ENCODE data around the gene FURIN.

The FURIN gene

DNA sequence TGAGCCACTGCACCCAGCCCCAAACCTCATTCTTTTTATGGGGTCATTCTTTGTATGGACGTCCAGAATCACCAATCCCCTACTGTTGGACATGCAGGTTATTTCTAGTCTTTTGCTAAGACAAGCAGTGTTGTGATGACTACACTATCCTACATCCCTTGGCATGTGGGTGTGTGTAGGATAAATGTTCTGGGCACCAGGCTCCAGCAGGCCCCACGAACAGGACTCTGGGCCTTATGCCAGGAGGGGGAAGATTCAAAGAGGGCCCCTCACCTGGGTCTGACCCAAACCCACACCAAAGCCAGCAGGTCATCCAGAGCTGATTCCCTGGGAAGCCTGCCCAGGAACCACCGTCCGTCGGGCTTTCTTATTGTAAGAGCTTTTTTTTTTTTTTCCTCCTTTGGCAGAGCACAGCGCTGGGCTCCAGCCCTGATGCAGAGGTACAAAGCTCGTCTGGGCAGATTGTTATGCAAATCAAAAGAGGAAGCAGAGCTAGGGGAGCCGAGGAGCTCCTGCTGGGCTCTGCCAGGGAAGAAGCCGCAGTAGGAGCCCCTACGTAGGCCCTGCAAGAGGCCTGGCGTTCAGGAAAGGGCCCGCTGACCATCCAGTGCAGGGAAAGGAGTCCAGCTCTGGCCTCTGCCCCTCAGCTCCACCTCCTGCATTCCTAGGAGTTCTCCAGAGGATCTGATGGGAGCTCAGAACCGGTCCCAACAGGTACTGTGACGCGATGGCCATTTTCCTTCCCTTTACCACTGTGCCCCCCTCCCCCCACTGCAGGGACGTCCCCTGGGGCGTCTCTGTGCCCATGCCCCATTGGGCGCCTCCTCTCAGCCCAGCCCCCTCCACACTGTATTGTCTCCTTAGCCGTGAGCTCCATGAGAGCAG lies 29.0 kb upstream of the FURIN start:
- ATAC-seq = no peak; the same call in 2 of the 3 replicates
- TF ChIP-seq, protein P1, sequence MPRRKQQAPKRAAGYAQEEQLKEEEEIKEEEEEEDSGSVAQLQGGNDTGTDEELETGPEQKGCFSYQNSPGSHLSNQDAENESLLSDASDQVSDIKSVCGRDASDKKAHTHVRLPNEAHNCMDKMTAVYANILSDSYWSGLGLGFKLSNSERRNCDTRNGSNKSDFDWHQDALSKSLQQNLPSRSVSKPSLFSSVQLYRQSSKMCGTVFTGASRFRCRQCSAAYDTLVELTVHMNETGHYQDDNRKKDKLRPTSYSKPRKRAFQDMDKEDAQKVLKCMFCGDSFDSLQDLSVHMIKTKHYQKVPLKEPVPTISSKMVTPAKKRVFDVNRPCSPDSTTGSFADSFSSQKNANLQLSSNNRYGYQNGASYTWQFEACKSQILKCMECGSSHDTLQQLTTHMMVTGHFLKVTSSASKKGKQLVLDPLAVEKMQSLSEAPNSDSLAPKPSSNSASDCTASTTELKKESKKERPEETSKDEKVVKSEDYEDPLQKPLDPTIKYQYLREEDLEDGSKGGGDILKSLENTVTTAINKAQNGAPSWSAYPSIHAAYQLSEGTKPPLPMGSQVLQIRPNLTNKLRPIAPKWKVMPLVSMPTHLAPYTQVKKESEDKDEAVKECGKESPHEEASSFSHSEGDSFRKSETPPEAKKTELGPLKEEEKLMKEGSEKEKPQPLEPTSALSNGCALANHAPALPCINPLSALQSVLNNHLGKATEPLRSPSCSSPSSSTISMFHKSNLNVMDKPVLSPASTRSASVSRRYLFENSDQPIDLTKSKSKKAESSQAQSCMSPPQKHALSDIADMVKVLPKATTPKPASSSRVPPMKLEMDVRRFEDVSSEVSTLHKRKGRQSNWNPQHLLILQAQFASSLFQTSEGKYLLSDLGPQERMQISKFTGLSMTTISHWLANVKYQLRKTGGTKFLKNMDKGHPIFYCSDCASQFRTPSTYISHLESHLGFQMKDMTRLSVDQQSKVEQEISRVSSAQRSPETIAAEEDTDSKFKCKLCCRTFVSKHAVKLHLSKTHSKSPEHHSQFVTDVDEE (CRISPR knock-in tag; IDR thresholded peaks at IDR 0.05) = no peak
- TF ChIP-seq RARB (CRISPR knock-in tag; IDR thresholded peaks at IDR 0.05) (no peak), ESRRG (CRISPR knock-in tag; IDR thresholded peaks at IDR 0.05) (no peak), SNAI2 (CRISPR knock-in tag; IDR thresholded peaks at IDR 0.05) (no peak), ZNF8 (CRISPR knock-in tag; IDR thresholded peaks at IDR 0.05) (no peak)
- TF ChIP-seq, protein P2, sequence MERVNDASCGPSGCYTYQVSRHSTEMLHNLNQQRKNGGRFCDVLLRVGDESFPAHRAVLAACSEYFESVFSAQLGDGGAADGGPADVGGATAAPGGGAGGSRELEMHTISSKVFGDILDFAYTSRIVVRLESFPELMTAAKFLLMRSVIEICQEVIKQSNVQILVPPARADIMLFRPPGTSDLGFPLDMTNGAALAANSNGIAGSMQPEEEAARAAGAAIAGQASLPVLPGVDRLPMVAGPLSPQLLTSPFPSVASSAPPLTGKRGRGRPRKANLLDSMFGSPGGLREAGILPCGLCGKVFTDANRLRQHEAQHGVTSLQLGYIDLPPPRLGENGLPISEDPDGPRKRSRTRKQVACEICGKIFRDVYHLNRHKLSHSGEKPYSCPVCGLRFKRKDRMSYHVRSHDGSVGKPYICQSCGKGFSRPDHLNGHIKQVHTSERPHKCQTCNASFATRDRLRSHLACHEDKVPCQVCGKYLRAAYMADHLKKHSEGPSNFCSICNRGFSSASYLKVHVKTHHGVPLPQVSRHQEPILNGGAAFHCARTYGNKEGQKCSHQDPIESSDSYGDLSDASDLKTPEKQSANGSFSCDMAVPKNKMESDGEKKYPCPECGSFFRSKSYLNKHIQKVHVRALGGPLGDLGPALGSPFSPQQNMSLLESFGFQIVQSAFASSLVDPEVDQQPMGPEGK (CRISPR knock-in tag; IDR thresholded peaks at IDR 0.05; ENCODE audit: borderline replicate concordance) = no peak
- TF ChIP-seq, protein P3, sequence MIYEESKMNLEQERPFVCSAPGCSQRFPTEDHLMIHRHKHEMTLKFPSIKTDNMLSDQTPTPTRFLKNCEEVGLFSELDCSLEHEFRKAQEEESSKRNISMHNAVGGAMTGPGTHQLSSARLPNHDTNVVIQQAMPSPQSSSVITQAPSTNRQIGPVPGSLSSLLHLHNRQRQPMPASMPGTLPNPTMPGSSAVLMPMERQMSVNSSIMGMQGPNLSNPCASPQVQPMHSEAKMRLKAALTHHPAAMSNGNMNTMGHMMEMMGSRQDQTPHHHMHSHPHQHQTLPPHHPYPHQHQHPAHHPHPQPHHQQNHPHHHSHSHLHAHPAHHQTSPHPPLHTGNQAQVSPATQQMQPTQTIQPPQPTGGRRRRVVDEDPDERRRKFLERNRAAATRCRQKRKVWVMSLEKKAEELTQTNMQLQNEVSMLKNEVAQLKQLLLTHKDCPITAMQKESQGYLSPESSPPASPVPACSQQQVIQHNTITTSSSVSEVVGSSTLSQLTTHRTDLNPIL (CRISPR knock-in tag; IDR thresholded peaks at IDR 0.05; ENCODE audit: low read depth) = no peak

GRCh38 chr15:90840157-90840855 lies 28.1 kb upstream of the FURIN start:
- TF ChIP-seq RARB (CRISPR knock-in tag; IDR thresholded peaks at IDR 0.05) (no peak), BACH2 (CRISPR knock-in tag; IDR thresholded peaks at IDR 0.05; ENCODE audit: borderline replicate concordance) (no peak), PPARA (CRISPR knock-in tag; IDR thresholded peaks at IDR 0.05; ENCODE audit: borderline replicate concordance) (no peak), ZFP30 (CRISPR knock-in tag; IDR thresholded peaks at IDR 0.05) (no peak), CSRNP3 (CRISPR knock-in tag; IDR thresholded peaks at IDR 0.05) (no peak), ESRRG (CRISPR knock-in tag; IDR thresholded peaks at IDR 0.05) (no peak), OSR1 (CRISPR knock-in tag; IDR thresholded peaks at IDR 0.05) (no peak), ZC3H10 (CRISPR knock-in tag; IDR thresholded peaks at IDR 0.05) (no peak), TOX (CRISPR knock-in tag; IDR thresholded peaks at IDR 0.05; ENCODE audit: borderline replicate concordance) (no peak), ZFP3 (CRISPR knock-in tag; IDR thresholded peaks at IDR 0.05) (no peak), ARNTL (CRISPR knock-in tag; IDR thresholded peaks at IDR 0.05; ENCODE audit: borderline replicate concordance, low read depth) (no peak), ZNF8 (CRISPR knock-in tag; IDR thresholded peaks at IDR 0.05) (no peak), GLIS3 (CRISPR knock-in tag; IDR thresholded peaks at IDR 0.05) (no peak), TCF4 (CRISPR knock-in tag; IDR thresholded peaks at IDR 0.05; ENCODE audit: borderline replicate concordance) (no peak), ZNF565 (CRISPR knock-in tag; conservative IDR thresholded peaks at IDR 0.05; ENCODE audit: low read depth) (no peak), SNAI2 (CRISPR knock-in tag; IDR thresholded peaks at IDR 0.05) (no peak), CSDC2 (CRISPR knock-in tag; IDR thresholded peaks at IDR 0.05) (no peak)
- TF ChIP-seq, protein P4, sequence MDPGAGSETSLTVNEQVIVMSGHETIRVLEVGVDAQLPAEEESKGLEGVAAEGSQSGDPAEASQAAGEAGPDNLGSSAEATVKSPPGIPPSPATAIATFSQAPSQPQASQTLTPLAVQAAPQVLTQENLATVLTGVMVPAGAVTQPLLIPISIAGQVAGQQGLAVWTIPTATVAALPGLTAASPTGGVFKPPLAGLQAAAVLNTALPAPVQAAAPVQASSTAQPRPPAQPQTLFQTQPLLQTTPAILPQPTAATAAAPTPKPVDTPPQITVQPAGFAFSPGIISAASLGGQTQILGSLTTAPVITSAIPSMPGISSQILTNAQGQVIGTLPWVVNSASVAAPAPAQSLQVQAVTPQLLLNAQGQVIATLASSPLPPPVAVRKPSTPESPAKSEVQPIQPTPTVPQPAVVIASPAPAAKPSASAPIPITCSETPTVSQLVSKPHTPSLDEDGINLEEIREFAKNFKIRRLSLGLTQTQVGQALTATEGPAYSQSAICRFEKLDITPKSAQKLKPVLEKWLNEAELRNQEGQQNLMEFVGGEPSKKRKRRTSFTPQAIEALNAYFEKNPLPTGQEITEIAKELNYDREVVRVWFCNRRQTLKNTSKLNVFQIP (CRISPR knock-in tag; IDR thresholded peaks at IDR 0.05; ENCODE audit: borderline replicate concordance, low read depth) = no peak
- TF ChIP-seq, protein P1 (CRISPR knock-in tag; IDR thresholded peaks at IDR 0.05) = no peak
- TF ChIP-seq, protein P3 (CRISPR knock-in tag; IDR thresholded peaks at IDR 0.05; ENCODE audit: low read depth) = no peak
- no peak for ATAC-seq

Measured in SK-N-SH treated with all-trans-retinoic acid at 6 μM for 48 hours (cell line).